BE2C (cell line): Measurements from ENCODE around the gene HK1.

Source experiments
- DNase-seq: peaks from one replicate; pipeline ENCODE4 v3.0.0-alpha.2; 2020
- H3K27me3 ChIP-seq: fragments of 250-450 bp; sonication (Bioruptor Pico); 2 replicates; pipeline ENCODE4 v1.5.1; 2020; ENCODE audit warnings: mild to moderate bottlenecking
- H3K36me3 ChIP-seq: fragments of 250-450 bp; sonication (Bioruptor Pico); 2 replicates; pipeline ENCODE4 v1.5.1; 2020; ENCODE audit warnings: mild to moderate bottlenecking
- H3K4me1 ChIP-seq: fragments of 250-450 bp; sonication (Bioruptor Pico); 2 replicates; pipeline ENCODE4 v1.5.1; 2020
- H3K4me3 ChIP-seq: 2 replicates; pipeline ENCODE4 v1.5.1; 2011; ENCODE audit warnings: low read depth, low read length
- H3K9me3 ChIP-seq: fragments of 250-450 bp; sonication (Bioruptor Pico); 2 replicates; pipeline ENCODE4 v1.5.1; 2020
- TF ChIP-seq, protein P1 (sequence below): IDR thresholded peaks from 2 replicates; pipeline ENCODE4 v1.5.1; 2012; ENCODE audit warnings: mild to moderate bottlenecking, low read depth, low read length

The HK1 gene

GRCh38 chr10:69242852-69243212 lies 35.5 kb upstream of the HK1 start:
- Histone ChIP-seq H3K9me3 (no peaks in the 10 kb centered on the region), H3K27me3 (no peaks in the 10 kb centered on the region), H3K4me1 (no peaks in the 10 kb centered on the region), H3K4me3 (no peak overlapping the region), H3K36me3 (no peaks in the 10 kb centered on the region)
- TF ChIP-seq, protein P1, sequence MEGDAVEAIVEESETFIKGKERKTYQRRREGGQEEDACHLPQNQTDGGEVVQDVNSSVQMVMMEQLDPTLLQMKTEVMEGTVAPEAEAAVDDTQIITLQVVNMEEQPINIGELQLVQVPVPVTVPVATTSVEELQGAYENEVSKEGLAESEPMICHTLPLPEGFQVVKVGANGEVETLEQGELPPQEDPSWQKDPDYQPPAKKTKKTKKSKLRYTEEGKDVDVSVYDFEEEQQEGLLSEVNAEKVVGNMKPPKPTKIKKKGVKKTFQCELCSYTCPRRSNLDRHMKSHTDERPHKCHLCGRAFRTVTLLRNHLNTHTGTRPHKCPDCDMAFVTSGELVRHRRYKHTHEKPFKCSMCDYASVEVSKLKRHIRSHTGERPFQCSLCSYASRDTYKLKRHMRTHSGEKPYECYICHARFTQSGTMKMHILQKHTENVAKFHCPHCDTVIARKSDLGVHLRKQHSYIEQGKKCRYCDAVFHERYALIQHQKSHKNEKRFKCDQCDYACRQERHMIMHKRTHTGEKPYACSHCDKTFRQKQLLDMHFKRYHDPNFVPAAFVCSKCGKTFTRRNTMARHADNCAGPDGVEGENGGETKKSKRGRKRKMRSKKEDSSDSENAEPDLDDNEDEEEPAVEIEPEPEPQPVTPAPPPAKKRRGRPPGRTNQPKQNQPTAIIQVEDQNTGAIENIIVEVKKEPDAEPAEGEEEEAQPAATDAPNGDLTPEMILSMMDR: no peak
- no peak for DNase-seq

- no peak for DNase-seq
- no peaks in the 10 kb centered on the region for H3K36me3 ChIP-seq
These were observed 34.5 kb upstream of the HK1 start for GRCh38 chr10:69243817-69244216.

DNA sequence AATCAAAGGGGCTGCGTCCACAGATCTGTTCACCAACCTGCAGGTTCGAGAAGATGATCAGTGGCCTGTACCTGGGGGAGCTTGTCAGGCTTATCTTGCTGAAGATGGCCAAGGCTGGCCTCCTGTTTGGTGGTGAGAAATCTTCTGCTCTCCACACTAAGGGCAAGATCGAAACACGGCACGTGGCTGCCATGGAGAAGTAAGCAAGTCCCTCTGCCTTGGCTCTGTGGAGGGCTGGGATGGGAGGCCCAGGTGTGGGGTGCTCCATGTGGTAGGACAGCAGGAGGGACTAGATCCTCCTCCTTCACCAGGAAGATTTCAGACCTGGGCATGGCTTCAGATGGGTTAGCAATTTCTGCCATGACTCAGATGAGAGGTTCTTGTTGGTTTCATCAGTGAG lies 32.3 kb upstream of the HK1 start:
- no peak for DNase-seq
- Histone ChIP-seq H3K36me3 (no peaks in the 10 kb centered on the region), H3K9me3 (no peaks in the 10 kb centered on the region), H3K27me3 (no peaks in the 10 kb centered on the region), H3K4me1 (no peaks in the 10 kb centered on the region), H3K4me3 (no peak overlapping the region)
- TF ChIP-seq, protein P1: no peak

More at GRCh38 chr10:69243817-69244216, 34.5 kb upstream of the HK1 start:
- H3K4me3 ChIP-seq: no peak overlapping the region
- TF ChIP-seq, protein P1: no peak
- H3K4me1 ChIP-seq: no peaks in the 10 kb centered on the region
- H3K27me3 ChIP-seq: no peaks in the 10 kb centered on the region
- no peaks in the 10 kb centered on the region for H3K9me3 ChIP-seq

DNA sequence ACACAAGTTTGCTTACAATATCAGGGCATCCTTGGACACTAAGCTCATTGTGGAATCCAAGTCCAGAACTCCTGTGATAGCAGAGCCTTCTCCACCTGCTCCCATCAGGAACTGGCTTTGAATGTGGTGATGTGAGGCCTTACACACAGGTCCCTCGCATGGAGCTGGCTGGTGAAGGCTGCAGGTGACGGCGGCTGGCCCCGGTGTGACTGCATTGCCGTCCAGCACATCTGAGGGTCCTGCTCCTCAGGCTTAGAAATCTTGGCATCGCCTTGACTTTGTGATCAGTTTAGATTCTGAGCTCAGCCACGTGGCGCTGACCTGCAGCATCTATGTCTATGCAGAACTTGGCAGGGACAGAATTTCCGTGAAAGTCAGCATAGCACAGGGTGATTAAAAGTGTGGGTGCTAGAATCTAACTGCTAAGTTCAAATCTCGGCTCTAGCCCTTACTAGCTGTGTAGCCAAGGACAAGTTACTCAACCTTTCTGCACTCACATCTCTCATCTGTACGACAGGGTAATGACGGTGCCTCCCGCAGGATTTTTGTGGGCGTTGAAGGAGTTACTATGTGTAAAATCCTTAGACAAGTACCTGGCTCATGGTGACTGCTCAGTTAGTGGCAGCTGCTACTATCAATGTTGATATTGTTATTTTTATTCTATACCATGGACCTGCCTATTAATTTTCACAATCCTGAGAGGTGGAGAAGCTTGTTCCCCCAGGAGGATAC lies 31.5 kb upstream of the HK1 start:
- Histone ChIP-seq H3K27me3 (no peaks in the 10 kb centered on the region), H3K9me3 (no peaks in the 10 kb centered on the region), H3K4me3 (no peak overlapping the region), H3K4me1 (no peaks in the 10 kb centered on the region), H3K36me3 (no peaks in the 10 kb centered on the region)
- no peak for DNase-seq
- TF ChIP-seq, protein P1: no peak

GRCh38 chr10:69247313-69247710 lies 31.0 kb upstream of the HK1 start:
- H3K9me3 ChIP-seq: no peaks in the 10 kb centered on the region
- H3K4me3 ChIP-seq: no peak overlapping the region
- no peak for DNase-seq
- H3K4me1 ChIP-seq: no peaks in the 10 kb centered on the region
- TF ChIP-seq, protein P1: no peak
- H3K36me3 ChIP-seq: no peaks in the 10 kb centered on the region
- no peaks in the 10 kb centered on the region for H3K27me3 ChIP-seq

- no peak for DNase-seq
- Histone ChIP-seq H3K4me3 (no peak overlapping the region), H3K36me3 (no peaks in the 10 kb centered on the region)
These were observed 30.1 kb upstream of the HK1 start for GRCh38 chr10:69248117-69248730.

More at GRCh38 chr10:69248117-69248730, 30.1 kb upstream of the HK1 start:
- Histone ChIP-seq H3K27me3 (no peaks in the 10 kb centered on the region), H3K9me3 (no peaks in the 10 kb centered on the region), H3K4me1 (no peaks in the 10 kb centered on the region)
- TF ChIP-seq, protein P1: no peak
